SH-SY5Y (cell line): Measurements from ENCODE around the gene OSMR.

ENCODE experiments used
- GATA2 ChIP-seq: IDR thresholded peaks from 2 replicates; pipeline ENCODE4 v1.6.1; 2011; ENCODE audit warnings: mild to moderate bottlenecking, low read depth, low read length
- GATA3 ChIP-seq: IDR thresholded peaks from 2 replicates; pipeline ENCODE4 v1.6.1; 2011; ENCODE audit warnings: low read depth, mild to moderate bottlenecking, low read length, moderate library complexity

DNA sequence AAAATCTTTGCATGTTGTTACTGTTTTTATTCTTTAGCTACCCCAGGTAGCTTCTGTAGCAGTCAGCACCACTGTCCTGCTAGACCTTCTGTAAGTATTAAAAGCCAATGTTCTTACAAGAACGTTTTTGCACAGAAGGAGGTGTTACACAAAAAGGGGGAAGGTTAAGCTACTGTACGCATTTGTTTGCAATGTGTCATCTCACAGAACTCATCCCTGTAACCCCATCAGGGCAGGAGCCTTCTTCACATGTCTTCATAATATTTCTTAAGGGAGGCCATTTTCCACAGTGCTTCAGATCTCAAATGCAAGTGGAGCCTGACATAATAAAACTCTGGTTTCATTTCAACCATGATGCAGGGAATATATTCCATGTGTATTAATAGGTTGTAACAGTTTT, 67.9 kb downstream of the OSMR start:
- TF ChIP-seq GATA2 (no peak), GATA3 (no peak)
